GM23248 (cell line): ENCODE results near the gene TUBB2B.

Experiments used
- EZH2 ChIP-seq: fragments of 200-600 bp; sonication (generic); IDR thresholded peaks from 2 replicates; pipeline ENCODE4 v1.6.1; 2018; ENCODE audit warnings: antibody characterized with exemption, mild to moderate bottlenecking; ENCODE audit not compliant: insufficient read depth, poor library complexity, severe bottlenecking
- EZH2phosphoT487 ChIP-seq: fragments of 200-600 bp; sonication (generic); IDR thresholded peaks from 2 replicates; pipeline ENCODE4 v1.6.1; 2018; ENCODE audit warnings: antibody characterized with exemption, moderate library complexity, mild to moderate bottlenecking, low read depth; ENCODE audit not compliant: insufficient read depth

- TF ChIP-seq EZH2 (no peak), EZH2phosphoT487 (no peak)
Measured at GRCh38 chr6:3229566-3230178, 2.2 kb upstream of the TUBB2B start.
